Parathyroid adenoma (tissue), 2 donors: ENCODE measurements around the gene GABARAPL2.

Source experiments
- H2AFZ ChIP-seq: fragments of 300-600 bp; sonication (generic); one replicate; pipeline ENCODE4 v1.7.0; 2017; ENCODE audit warnings: antibody characterized with exemption, mild to moderate bottlenecking
- H3K27ac ChIP-seq: fragments of 300-600 bp; sonication (generic); one replicate; pipeline ENCODE4 v1.7.0; 2017
- H3K27me3 ChIP-seq: fragments of 300-600 bp; sonication (generic); one replicate; pipeline ENCODE4 v1.7.0; 2017; ENCODE audit warnings: low read length; ENCODE audit not compliant: control insufficient read depth, insufficient read depth
- H3K36me3 ChIP-seq: fragments of 300-600 bp; sonication (generic); one replicate; pipeline ENCODE4 v1.7.0; 2017; ENCODE audit warnings: low read length; ENCODE audit not compliant: control insufficient read depth, insufficient read depth
- H3K4me1 ChIP-seq: fragments of 300-600 bp; sonication (generic); one replicate; pipeline ENCODE4 v1.7.0; 2017; ENCODE audit warnings: control low read depth
- H3K4me2 ChIP-seq: fragments of 300-600 bp; sonication (generic); one replicate; pipeline ENCODE4 v1.7.0; 2017; ENCODE audit warnings: low read length
- H3K4me3 ChIP-seq: fragments of 300-600 bp; sonication (generic); one replicate; pipeline ENCODE4 v1.7.0; 2017; ENCODE audit warnings: low read depth, low read length
- H3K79me2 ChIP-seq: fragments of 300-600 bp; sonication (generic); one replicate; pipeline ENCODE4 v1.7.0; 2017; ENCODE audit warnings: control low read depth
- H3K9ac ChIP-seq: fragments of 300-600 bp; sonication (generic); one replicate; pipeline ENCODE4 v1.7.0; 2017; ENCODE audit warnings: mild to moderate bottlenecking
- H3K9me3 ChIP-seq: fragments of 300-600 bp; sonication (generic); one replicate; pipeline ENCODE4 v1.7.0; 2017; ENCODE audit warnings: low read length; ENCODE audit not compliant: control insufficient read depth
- CTCF ChIP-seq: fragments of 300-600 bp; sonication (generic); IDR thresholded peaks from one replicate; pipeline ENCODE4 v1.7.0; 2017; ENCODE audit warnings: antibody characterized with exemption, mild to moderate bottlenecking
- donor health status: primary hyperparathyroidism.

GABARAPL2 gene

DNA sequence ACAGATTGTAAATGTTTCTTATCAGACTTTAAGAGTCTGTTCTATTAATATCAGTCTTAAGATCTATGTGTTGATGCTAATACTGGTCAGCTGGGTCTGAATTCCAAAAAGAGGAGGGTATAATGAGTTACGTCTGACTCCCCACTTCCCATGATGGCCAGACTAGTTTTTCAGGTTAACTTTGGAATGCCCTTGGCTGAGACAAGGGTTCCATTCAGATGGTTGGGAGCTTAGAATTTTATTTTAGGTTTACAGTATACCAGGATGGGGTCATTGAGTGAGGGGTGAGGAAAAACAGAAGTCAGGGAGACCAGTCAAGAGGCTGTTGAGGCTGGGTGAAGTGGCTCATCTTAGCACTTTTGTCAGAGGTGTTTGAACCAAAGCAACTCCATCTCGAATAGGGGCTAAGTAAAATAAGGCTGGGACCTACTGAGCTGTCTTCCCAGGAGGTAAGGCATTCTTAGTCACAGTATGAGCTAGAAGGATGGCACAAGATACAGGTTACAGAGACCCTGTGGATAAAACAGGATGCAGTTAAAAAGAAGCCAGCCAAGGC lies 7.3 kb upstream of the GABARAPL2 start:
- Histone ChIP-seq H3K27ac (no peak overlapping the region), H3K4me2 (no peak overlapping the region), H3K9ac (no peak overlapping the region), H3K4me3 (no peak overlapping the region), H3K79me2 (peaks cover 3% of the 10 kb centered on the region), H2AFZ (no peak overlapping the region), H3K36me3 (no peaks in the 10 kb centered on the region), H3K9me3 (no peaks in the 10 kb centered on the region), H3K4me1 (no peaks in the 10 kb centered on the region), H3K27me3 (no peaks in the 10 kb centered on the region)
- TF ChIP-seq CTCF = no peak

DNA sequence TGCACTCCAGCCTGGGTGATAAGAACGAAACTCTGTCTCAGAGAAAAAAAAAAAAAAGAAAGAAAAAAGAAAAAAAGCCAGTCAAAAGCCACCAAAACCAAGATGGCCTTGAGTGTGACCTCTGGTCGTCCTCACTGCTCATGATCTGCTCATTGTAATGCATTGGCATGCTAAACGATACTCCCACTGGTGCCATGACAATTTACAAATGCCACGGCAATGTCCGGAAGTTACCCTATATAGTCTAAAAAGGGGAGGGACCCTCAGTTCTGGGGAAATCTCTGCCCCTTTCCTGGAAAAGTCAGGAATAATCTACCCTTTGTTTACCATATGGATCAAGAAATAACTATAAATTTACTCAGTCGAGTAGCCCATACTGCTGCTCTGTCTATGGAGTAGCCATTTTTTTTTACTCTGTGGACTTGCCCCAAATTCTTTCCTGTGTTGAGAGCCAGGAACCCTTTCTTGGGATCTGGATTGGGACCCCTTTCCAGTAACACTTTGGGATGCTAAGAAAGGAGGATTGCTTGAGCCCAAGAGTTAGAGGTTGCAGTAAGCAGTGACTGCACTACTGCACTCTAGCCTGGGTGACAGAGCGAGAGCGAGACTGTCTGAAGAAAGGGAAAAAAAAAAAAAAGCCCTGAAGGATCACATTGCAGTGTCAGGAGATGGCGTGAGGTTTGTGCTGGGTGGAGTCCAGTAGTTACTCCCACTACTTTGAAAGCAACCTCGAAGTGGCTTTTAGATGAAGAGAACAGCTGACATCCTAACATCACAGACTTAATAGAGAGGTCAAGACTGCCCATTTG lies 6.4 kb upstream of the GABARAPL2 start:
- TF ChIP-seq CTCF = no peak
- Histone ChIP-seq H3K9ac (no peak overlapping the region), H3K27ac (no peak overlapping the region), H3K27me3 (no peaks in the 10 kb centered on the region), H3K4me3 (no peak overlapping the region), H2AFZ (peak overlapping the region; percentile 51), H3K9me3 (no peaks in the 10 kb centered on the region), H3K36me3 (no peaks in the 10 kb centered on the region), H3K4me1 (no peaks in the 10 kb centered on the region), H3K4me2 (no peak overlapping the region), H3K79me2 (no peaks in the 10 kb centered on the region)

DNA sequence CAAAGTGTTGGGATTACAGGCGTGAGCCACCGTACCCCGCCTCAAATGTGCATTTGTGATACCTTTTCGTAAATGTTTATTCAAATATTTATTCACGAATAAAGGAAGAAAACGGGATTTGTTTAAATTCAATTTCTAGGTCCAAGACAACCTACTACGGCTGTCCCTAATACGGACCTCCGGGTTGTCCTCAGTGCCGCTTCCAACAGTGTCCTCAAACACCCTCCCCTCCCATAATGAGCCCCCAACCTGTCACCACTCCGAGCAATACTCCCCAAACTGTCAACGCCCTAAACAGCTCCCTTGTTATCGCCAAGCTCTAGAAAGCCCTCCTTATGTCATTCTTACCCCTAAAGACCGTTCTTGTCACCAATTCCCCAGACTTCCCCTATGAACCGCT lies 539 bp upstream of the GABARAPL2 start:
- H3K79me2 ChIP-seq = peaks cover 37% of the 10 kb centered on the region
- peak overlapping the region; percentile 59 for H3K27ac ChIP-seq
- peak overlapping the region; percentile 56 for H3K9ac ChIP-seq
- no peaks in the 10 kb centered on the region for H3K36me3 ChIP-seq
- H2AFZ ChIP-seq = peak overlapping the region; percentile 85
- no peaks in the 10 kb centered on the region for H3K27me3 ChIP-seq
- TF ChIP-seq CTCF = no peak
- H3K9me3 ChIP-seq = no peaks in the 10 kb centered on the region
- peak overlapping the region; percentile 70 for H3K4me2 ChIP-seq
- no peaks in the 10 kb centered on the region for H3K4me1 ChIP-seq
- peak overlapping the region; percentile 94 for H3K4me3 ChIP-seq

GRCh38 chr16:75566758-75567255 lies 628 bp downstream of the GABARAPL2 start:
- Histone ChIP-seq H3K4me1 (no peaks in the 10 kb centered on the region), H3K4me2 (peak overlapping the region; percentile 98), H3K9me3 (no peaks in the 10 kb centered on the region), H3K36me3 (no peaks in the 10 kb centered on the region), H3K79me2 (peaks cover 39% of the 10 kb centered on the region), H3K9ac (peak overlapping the region; percentile 56), H2AFZ (peak overlapping the region; percentile 85), H3K27ac (peak overlapping the region; percentile 59), H3K4me3 (peak overlapping the region; percentile 94), H3K27me3 (no peaks in the 10 kb centered on the region)
- no peak for TF ChIP-seq CTCF
